IMR-90 (cell line): ENCODE results near the gene QSOX2.

Source experiments
- CHD1 ChIP-seq: IDR thresholded peaks from 2 replicates; pipeline ENCODE4 v1.6.1; 2012; ENCODE audit warnings: low read depth, low read length, improper control_type of control experiment
- MXI1 ChIP-seq: IDR thresholded peaks from 2 replicates; pipeline ENCODE4 v1.6.1; 2012; ENCODE audit warnings: low read depth, mild to moderate bottlenecking, low read length, moderate library complexity, borderline replicate concordance
- POLR2A ChIP-seq: IDR thresholded peaks from 2 replicates; pipeline ENCODE4 v1.6.1; 2012; ENCODE audit warnings: mild to moderate bottlenecking, low read depth, low read length
- RCOR1 ChIP-seq: IDR thresholded peaks from 2 replicates; pipeline ENCODE4 v1.6.1; 2012; ENCODE audit warnings: mild to moderate bottlenecking, low read length, improper control_type of control experiment; ENCODE audit not compliant: insufficient replicate concordance
- TF ChIP-seq, protein P1 (sequence below): conservative IDR thresholded peaks from 2 replicates; pipeline ENCODE4 v1.5.1; 2012; ENCODE audit warnings: mild to moderate bottlenecking, low read depth, low read length, improper control_type of control experiment

DNA sequence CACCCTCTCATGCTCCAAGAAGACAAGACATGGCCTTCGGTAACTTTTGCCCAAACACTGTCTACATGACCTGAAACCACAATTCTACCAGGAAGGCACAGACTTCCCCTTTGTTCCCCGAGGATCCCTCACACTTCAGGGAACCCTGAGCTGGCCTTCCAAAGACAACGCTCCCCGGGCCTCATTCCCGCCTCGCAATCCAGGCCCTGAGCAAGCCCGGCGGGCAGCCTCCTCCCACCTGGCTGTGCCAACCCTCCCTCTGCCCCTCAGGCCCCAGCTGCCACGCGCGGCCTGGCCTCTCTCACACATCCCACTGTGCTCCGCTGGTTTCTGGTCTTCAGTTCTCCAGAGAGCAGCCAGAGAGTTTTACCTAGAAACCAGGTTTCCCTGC, 7.3 kb downstream of the QSOX2 start:
- TF ChIP-seq, protein P1, sequence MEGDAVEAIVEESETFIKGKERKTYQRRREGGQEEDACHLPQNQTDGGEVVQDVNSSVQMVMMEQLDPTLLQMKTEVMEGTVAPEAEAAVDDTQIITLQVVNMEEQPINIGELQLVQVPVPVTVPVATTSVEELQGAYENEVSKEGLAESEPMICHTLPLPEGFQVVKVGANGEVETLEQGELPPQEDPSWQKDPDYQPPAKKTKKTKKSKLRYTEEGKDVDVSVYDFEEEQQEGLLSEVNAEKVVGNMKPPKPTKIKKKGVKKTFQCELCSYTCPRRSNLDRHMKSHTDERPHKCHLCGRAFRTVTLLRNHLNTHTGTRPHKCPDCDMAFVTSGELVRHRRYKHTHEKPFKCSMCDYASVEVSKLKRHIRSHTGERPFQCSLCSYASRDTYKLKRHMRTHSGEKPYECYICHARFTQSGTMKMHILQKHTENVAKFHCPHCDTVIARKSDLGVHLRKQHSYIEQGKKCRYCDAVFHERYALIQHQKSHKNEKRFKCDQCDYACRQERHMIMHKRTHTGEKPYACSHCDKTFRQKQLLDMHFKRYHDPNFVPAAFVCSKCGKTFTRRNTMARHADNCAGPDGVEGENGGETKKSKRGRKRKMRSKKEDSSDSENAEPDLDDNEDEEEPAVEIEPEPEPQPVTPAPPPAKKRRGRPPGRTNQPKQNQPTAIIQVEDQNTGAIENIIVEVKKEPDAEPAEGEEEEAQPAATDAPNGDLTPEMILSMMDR, result no peak
- TF ChIP-seq MXI1 (no peak), POLR2A (no peak), RCOR1 (no peak), CHD1 (no peak)
